ENCODE results near the gene RDH11. TPM values are rescaled to one million over a fixed set of nuclear protein-coding genes. Genes with fewer than 3 reads are reported as not detected.

RDH11 gene
- total RNA-seq, 1 donor: 212 TPM

DNA sequence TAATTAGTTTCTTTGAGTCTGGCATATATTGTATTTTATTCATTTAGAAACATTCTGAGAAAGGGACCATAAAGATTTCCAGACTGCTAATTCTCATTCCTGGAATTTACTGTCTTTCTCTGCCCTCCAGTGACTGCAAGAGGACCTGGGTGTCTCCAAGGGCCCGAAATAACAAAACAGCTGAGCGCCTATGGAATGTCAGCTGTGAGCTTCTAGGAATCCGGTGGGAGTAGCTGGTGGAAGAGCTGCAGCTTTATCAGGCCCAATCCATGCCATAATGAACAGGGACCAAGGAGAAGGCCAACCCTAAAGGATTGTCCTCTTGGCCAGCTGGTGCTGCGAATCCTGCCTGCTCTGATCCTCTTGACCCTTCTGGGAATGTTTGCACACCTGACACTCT is 38.1 kb upstream of the RDH11 start:
- H3K4me3 ChIP-seq (ENCODE audit: low read depth, low read length): no peak overlapping the region
- peak; percentile 13 for DNase-seq (ENCODE audit: low read depth)
- TF ChIP-seq, protein P1, sequence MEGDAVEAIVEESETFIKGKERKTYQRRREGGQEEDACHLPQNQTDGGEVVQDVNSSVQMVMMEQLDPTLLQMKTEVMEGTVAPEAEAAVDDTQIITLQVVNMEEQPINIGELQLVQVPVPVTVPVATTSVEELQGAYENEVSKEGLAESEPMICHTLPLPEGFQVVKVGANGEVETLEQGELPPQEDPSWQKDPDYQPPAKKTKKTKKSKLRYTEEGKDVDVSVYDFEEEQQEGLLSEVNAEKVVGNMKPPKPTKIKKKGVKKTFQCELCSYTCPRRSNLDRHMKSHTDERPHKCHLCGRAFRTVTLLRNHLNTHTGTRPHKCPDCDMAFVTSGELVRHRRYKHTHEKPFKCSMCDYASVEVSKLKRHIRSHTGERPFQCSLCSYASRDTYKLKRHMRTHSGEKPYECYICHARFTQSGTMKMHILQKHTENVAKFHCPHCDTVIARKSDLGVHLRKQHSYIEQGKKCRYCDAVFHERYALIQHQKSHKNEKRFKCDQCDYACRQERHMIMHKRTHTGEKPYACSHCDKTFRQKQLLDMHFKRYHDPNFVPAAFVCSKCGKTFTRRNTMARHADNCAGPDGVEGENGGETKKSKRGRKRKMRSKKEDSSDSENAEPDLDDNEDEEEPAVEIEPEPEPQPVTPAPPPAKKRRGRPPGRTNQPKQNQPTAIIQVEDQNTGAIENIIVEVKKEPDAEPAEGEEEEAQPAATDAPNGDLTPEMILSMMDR (IDR thresholded peaks at IDR 0.05; ENCODE audit: insufficient read depth, low read depth, low read length): no peak

DNA sequence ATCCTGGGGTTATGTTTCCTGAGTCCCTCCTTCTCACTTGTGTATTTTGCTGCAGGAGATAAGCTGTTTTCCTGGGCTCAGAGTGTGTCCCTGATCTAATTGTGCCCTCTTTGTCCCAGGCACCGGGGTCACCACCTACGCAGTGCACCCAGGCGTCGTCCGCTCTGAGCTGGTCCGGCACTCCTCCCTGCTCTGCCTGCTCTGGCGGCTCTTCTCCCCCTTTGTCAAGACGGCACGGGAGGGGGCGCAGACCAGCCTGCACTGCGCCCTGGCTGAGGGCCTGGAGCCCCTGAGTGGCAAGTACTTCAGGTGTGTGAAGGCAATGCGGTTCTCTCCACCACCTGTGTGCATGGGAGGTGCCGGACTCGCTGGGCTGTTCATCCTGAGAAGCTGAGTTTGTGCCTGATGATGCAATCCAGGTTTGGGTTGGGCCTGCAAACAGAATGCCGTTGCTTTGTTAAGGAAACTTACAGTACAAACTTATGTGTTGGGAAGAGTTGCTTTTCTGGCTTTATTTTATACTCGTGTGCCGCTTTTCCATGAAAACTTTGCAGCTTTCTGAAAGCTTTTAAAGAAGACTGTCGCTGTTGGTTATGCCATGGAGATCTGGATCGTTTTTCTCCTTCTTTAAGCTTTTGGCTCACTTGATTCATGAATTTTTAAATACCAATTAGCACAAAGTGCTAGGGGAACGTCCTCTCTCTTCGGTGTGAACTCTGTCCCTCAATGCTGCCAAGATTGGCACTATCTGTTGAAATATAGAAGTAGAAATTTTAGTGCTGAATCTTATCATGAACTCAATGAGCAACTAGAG is 33.7 kb upstream of the RDH11 start:
- TF ChIP-seq, protein P1 (IDR thresholded peaks at IDR 0.05; ENCODE audit: insufficient read depth, low read depth, low read length): no peak
- H3K4me3 ChIP-seq (ENCODE audit: low read depth, low read length): no peak overlapping the region
- DNase-seq (ENCODE audit: low read depth): no peak

DNA sequence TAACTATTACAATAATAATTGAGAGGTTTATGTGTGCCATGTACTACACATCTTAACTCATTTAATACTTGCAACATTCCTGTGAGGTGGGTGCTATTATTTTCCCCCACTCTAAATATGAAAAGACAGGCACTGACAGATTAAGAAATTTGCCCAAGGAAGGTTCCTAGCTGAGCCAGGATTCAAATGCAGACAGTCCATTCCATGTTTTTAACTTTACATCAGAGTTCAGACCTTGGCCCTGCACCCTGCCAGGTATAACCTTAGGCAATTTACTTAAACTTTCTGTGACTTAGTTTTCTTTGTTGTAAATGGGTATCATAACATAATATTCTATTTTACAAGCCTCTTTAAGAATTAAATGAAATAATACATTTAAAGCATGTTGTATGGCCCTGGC is 32.7 kb upstream of the RDH11 start:
- H3K4me3 ChIP-seq (ENCODE audit: low read depth, low read length): no peak overlapping the region
- no peak for DNase-seq (ENCODE audit: low read depth)
- TF ChIP-seq, protein P1 (IDR thresholded peaks at IDR 0.05; ENCODE audit: insufficient read depth, low read depth, low read length): no peak

DNA sequence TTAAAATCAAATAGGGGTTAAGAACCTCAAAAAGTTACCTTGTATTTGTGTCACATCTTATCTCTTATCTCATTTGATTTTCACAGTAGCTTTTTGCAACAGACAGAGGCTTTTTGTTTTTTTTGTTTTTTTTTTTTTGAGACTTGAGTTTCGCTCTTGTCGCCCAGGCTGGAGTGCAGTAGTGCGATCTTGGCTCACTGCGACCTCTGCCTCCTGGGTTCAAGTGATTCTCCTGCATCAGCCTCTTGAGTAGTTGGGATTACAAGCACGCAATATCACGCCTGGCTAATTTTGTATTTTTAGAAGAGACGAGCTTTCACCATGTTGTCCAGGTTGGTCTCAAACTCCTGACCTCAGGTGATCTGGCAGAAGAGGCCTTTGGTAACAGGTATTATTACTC is 31.8 kb upstream of the RDH11 start:
- no peak for DNase-seq (ENCODE audit: low read depth)
- no peak overlapping the region for H3K4me3 ChIP-seq (ENCODE audit: low read depth, low read length)
- TF ChIP-seq, protein P1 (IDR thresholded peaks at IDR 0.05; ENCODE audit: insufficient read depth, low read depth, low read length): no peak

GRCh38 chr14:67725171-67725570 is 29.6 kb upstream of the RDH11 start:
- TF ChIP-seq, protein P1 (IDR thresholded peaks at IDR 0.05; ENCODE audit: insufficient read depth, low read depth, low read length): no peak
- H3K4me3 ChIP-seq (ENCODE audit: low read depth, low read length): no peak overlapping the region
- no peak for DNase-seq (ENCODE audit: low read depth)

GRCh38 chr14:67722293-67722692 is 26.7 kb upstream of the RDH11 start:
- no peak overlapping the region for H3K4me3 ChIP-seq (ENCODE audit: low read depth, low read length)
- peak; percentile 32 for DNase-seq (ENCODE audit: low read depth)

More at GRCh38 chr14:67722293-67722692, 26.7 kb upstream of the RDH11 start:
- TF ChIP-seq, protein P1 (IDR thresholded peaks at IDR 0.05; ENCODE audit: insufficient read depth, low read depth, low read length): no peak

All from fibroblast of villous mesenchyme (primary cell).